WI38 (cell line): ENCODE measurements around the gene BTD.

Experiments used
- H3K4me3 ChIP-seq: 2 replicates; pipeline ENCODE4 v1.5.1; 2011; ENCODE audit warnings: low read depth, mild to moderate bottlenecking, control low read depth, low read length
- CTCF ChIP-seq: IDR thresholded peaks from 2 replicates; pipeline ENCODE4 v1.5.1; 2012; ENCODE audit warnings: low read depth, mild to moderate bottlenecking, control low read depth, low read length

Gene BTD

GRCh38 chr3:15562560-15562959 lies 39.0 kb upstream of the BTD start:
- TF ChIP-seq CTCF, result no peak
- H3K4me3 ChIP-seq, result no peak overlapping the region

DNA sequence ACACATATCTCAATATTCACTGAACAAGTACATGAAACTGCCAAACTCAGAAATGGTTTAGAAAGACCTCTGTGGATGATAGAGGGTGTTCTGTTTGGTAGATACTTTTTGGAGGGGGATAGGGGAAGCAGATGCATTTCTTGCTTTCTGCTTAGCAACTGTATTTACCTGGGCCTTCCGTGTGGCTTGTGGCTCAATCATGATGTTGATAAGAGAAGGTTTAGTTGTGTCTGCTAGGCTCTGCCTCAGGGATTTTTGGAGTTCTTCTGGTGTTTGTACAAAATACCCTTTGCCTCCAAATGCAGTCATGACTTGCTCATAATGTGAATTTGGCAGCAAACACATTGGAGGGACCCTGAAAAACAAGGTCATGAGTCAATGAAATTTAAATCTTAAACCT lies 38.4 kb upstream of the BTD start:
- no peak overlapping the region for H3K4me3 ChIP-seq
- TF ChIP-seq CTCF, result no peak

- no peak overlapping the region for H3K4me3 ChIP-seq
- no peak for TF ChIP-seq CTCF
Measured at GRCh38 chr3:15572138-15572537, 29.4 kb upstream of the BTD start.

- TF ChIP-seq CTCF, result no peak
- no peak overlapping the region for H3K4me3 ChIP-seq
Measured at GRCh38 chr3:15575446-15575845, 26.1 kb upstream of the BTD start.

DNA sequence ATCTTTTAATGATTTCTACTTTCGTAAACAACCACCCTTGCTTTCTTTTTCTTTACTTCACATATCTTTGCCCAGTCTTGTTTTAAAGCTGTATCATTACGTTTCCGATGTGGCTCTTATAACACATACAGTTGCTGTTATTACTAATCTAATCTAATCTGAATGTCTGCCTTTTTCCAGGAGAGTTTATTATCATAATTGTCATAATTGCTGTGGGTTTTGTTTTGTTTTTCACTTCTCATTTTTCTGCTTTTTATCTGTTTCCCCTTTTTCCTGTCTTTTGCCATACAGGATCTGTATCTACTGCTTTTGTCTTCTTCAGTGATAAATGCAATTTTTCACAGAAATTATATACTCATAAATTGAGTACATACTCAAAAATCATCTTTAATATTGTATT lies 25.1 kb upstream of the BTD start:
- TF ChIP-seq CTCF, result no peak
- no peak overlapping the region for H3K4me3 ChIP-seq

GRCh38 chr3:15578289-15578867 lies 23.2 kb upstream of the BTD start:
- no peak overlapping the region for H3K4me3 ChIP-seq
- TF ChIP-seq CTCF, result no peak

GRCh38 chr3:15579051-15579450 lies 22.5 kb upstream of the BTD start:
- no peak for TF ChIP-seq CTCF

More at GRCh38 chr3:15579051-15579450, 22.5 kb upstream of the BTD start:
- no peak overlapping the region for H3K4me3 ChIP-seq
